AG10803 (cell line): ENCODE data around the gene GPX4.

Source experiments
- DNase-seq: peaks from one replicate; pipeline ENCODE4 v3.0.0; 2010; ENCODE audit warnings: low read depth
- H3K4me3 ChIP-seq: 2 replicates; pipeline ENCODE4 v1.5.1; 2011; ENCODE audit warnings: mild to moderate bottlenecking, low read length, control low read depth
- TF ChIP-seq, protein P1 (sequence below): conservative IDR thresholded peaks from 2 replicates; pipeline ENCODE4 v1.5.1; 2011; ENCODE audit warnings: mild to moderate bottlenecking, low read length, control low read depth, inconsistent platforms

GPX4 gene

GRCh38 chr19:1082928-1083816 lies 20.6 kb upstream of the GPX4 start:
- TF ChIP-seq, protein P1, sequence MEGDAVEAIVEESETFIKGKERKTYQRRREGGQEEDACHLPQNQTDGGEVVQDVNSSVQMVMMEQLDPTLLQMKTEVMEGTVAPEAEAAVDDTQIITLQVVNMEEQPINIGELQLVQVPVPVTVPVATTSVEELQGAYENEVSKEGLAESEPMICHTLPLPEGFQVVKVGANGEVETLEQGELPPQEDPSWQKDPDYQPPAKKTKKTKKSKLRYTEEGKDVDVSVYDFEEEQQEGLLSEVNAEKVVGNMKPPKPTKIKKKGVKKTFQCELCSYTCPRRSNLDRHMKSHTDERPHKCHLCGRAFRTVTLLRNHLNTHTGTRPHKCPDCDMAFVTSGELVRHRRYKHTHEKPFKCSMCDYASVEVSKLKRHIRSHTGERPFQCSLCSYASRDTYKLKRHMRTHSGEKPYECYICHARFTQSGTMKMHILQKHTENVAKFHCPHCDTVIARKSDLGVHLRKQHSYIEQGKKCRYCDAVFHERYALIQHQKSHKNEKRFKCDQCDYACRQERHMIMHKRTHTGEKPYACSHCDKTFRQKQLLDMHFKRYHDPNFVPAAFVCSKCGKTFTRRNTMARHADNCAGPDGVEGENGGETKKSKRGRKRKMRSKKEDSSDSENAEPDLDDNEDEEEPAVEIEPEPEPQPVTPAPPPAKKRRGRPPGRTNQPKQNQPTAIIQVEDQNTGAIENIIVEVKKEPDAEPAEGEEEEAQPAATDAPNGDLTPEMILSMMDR, result no peak
- no peak overlapping the region for H3K4me3 ChIP-seq
- DNase-seq, result no peak

DNA sequence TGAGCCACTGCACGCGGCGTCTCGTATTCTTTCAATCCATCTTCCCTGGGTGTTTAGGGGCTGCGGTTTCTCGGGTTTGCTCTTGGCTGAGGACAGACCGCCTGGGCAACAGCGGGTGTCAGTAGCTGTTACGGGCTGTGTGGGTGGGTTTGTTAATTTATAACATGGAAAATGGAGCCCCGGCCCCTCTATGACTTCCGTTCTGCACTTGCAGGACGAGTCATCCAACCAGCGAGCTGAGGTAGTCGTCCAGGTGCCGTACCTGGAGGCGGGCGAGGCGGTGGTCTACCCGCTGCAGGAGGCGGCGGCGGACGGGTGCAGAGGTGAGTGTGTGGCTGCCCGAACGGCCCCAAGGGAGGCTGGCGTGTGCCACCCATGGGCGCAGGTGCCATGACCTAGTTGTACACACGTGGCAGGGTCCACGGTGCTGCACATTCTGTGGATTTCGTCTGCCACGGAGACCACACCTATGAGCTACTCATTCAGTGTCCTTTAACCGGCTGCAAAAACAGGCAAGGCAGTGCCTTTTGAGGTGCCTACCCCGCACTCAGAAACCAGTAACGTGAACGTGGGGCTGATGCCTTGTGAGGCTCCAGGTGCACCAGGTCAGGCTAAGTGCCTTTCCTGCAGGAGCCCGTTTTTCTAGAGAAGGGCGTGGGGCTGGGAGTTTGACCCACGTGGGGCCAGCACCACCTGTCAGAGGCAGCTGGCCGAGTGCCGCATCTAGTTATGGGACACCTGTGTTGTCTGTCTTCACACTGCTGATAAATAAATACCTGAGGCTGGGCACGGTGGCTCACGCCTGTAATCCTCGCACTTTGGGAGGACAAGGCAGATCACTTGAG lies 19.5 kb upstream of the GPX4 start:
- no peak overlapping the region for H3K4me3 ChIP-seq
- no peak for DNase-seq
- TF ChIP-seq, protein P1, result no peak

DNA sequence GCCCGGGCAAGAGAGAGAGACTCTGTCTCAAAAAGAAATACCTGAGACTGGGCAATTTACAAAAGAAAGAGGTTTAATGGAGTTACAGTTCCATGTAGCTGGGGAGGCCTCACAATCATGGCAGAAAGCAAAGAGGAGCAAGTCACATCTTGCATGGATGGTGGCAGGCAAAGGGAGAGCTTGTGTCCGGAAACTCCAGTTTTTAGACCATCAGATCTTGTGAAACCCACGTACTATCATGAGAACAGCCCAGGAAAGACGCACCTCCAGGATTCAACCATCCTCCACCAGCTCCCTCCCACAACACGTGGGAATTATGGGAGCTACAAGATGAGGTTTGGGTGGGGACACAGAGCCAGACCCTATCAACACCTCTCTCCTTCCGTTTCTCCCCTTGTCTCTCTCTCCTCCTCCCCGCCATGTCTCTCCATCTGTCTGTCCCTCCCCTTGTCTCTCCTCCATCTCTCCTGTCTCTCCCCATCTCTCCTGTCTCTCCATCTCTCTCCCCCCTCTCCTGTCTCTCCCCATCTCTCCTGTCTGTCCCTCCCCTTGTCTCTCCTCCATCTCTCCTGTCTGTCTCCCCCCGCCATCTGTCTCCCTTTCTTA lies 18.6 kb upstream of the GPX4 start:
- DNase-seq, result no peak
- TF ChIP-seq, protein P1, result no peak
- no peak overlapping the region for H3K4me3 ChIP-seq

GRCh38 chr19:1085676-1086442 lies 17.9 kb upstream of the GPX4 start:
- TF ChIP-seq, protein P1, result no peak
- DNase-seq, result no peak
- H3K4me3 ChIP-seq, result no peak overlapping the region

- no peak overlapping the region for H3K4me3 ChIP-seq
- no peak for DNase-seq
- TF ChIP-seq, protein P1, result no peak
These were observed 17.2 kb upstream of the GPX4 start for GRCh38 chr19:1086613-1087012.

GRCh38 chr19:1087813-1088415 lies 15.9 kb upstream of the GPX4 start:
- DNase-seq, result no peak
- no peak overlapping the region for H3K4me3 ChIP-seq
- TF ChIP-seq, protein P1, result no peak
